Peyer's patch (tissue), 4 donors: Measurements from ENCODE around the gene LY6G6D.
"Not testable (repeated sequence)": the region's sequence is repeated elsewhere in the genome, so short reads cannot be mapped to it uniquely, and the experiment has no call there.

Experiments used
- CTCF ChIP-seq, 6 experiments: fragments of 450-650 bp in 4 of 6; fragments of 200-600 bp in 2 of 6; sonication (generic) in 1 of 6; IDR thresholded peaks; one replicate each; pipeline ENCODE4 v1.5.1; 2017 to 2019; ENCODE audit warnings: antibody characterized with exemption in 6 of 6, mild to moderate bottlenecking in 3 of 6, moderate library complexity in 1 of 6
- POLR2A ChIP-seq, 2 donors: fragments of 450-650 bp; IDR thresholded peaks; one replicate each; pipeline ENCODE4 v1.5.1; 2017; ENCODE audit warnings: antibody characterized with exemption in 2 of 2, mild to moderate bottlenecking in 2 of 2, moderate library complexity in 2 of 2

GRCh38 chr6:31709157-31709556 lies 6.0 kb upstream of the LY6G6D start:
- TF ChIP-seq CTCF, POLR2A (IDR thresholded peaks at IDR 0.05): not testable (repeated sequence)
